ENCODE results near the gene ANKRD29. TPM values are rescaled to one million over a fixed set of nuclear protein-coding genes. Genes with fewer than 3 reads are reported as not detected.

Gene ANKRD29
- total RNA-seq, 2 experiments from 2014 or later: not detected

DNA sequence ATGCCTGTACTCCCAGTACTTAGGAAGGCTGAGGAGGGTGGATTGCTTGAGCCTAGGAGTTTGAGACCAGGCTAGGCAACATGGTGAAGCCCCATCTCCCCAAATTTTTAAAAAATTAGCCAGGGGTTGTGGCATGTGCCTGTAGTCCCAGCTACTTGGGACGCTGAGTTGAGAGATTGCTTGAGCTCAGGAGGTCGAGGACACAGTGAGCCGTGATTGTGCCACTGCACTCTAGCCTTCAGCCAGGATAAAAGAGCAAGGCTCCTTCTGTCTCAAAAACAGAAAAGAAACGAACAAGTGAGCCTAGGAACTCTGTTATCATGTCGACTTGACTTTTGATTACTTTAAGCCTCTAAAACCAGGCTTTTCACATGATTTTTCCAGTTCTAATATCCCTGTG lies 90.1 kb downstream of the ANKRD29 start:
- TF ChIP-seq, protein P1, sequence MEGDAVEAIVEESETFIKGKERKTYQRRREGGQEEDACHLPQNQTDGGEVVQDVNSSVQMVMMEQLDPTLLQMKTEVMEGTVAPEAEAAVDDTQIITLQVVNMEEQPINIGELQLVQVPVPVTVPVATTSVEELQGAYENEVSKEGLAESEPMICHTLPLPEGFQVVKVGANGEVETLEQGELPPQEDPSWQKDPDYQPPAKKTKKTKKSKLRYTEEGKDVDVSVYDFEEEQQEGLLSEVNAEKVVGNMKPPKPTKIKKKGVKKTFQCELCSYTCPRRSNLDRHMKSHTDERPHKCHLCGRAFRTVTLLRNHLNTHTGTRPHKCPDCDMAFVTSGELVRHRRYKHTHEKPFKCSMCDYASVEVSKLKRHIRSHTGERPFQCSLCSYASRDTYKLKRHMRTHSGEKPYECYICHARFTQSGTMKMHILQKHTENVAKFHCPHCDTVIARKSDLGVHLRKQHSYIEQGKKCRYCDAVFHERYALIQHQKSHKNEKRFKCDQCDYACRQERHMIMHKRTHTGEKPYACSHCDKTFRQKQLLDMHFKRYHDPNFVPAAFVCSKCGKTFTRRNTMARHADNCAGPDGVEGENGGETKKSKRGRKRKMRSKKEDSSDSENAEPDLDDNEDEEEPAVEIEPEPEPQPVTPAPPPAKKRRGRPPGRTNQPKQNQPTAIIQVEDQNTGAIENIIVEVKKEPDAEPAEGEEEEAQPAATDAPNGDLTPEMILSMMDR (IDR thresholded peaks at IDR 0.05): no peak
- no peak overlapping the region for H3K27ac Mint-ChIP-seq
- ChIA-PET CTCF (interaction anchor here (1.1 kb wide), 1 partner anchor 11 kb away, joined by 3 read pairs; no protein-coding TSS in a partner anchor), POLR2A (interaction anchor here (0.7 kb wide), 2 partner anchors 13 to 37 kb away, joined by 3 read pairs; partner anchors contain the start of gene NPC1)
- no peaks in the 10 kb centered on the region for H3K9me3 Mint-ChIP-seq
- H3K27me3 Mint-ChIP-seq: no peaks in the 10 kb centered on the region
- ATAC-seq (no peak), DNase-seq (no peak)
- H3K4me1 Mint-ChIP-seq (ENCODE audit: low read depth): peaks cover 43% of the 10 kb centered on the region
- H3K4me3 Mint-ChIP-seq: no peak overlapping the region
- intact Hi-C loops (cut with micrococcal nuclease): no loop called here
- H3K36me3 Mint-ChIP-seq (ENCODE audit: low read depth): peaks cover 35% of the 10 kb centered on the region

DNA sequence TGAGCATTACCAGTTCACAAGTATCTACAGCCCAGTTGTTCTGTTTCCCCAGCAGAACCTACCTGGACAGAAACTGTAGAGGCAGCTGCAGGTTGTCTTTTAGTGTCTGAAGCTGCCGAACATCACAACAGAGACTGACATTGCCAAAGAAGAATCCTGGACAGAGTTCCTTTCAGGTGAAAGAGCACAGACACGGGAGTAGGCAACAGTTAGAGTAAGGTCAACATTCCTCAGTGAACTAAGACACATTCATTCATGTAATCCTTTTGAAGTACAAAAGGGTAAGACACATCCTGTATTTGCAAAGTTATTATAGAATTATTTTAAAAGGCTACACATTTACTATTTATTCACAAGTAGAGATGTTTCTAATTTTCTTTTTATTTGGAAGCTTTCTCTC lies 90.7 kb downstream of the ANKRD29 start:
- H3K4me3 Mint-ChIP-seq: no peak overlapping the region

GRCh38 chr18:23570912-23571504 lies 91.7 kb downstream of the ANKRD29 start:
- Mint-ChIP-seq H3K27me3 (no peaks in the 10 kb centered on the region), H3K9me3 (no peaks in the 10 kb centered on the region), H3K27ac (no peak overlapping the region), H3K36me3 (ENCODE audit: low read depth) (peaks cover 40% of the 10 kb centered on the region), H3K4me3 (no peak overlapping the region), H3K4me1 (ENCODE audit: low read depth) (peaks cover 39% of the 10 kb centered on the region)
- TF ChIP-seq, protein P1 (IDR thresholded peaks at IDR 0.05): no peak
- no peak for ATAC-seq
- intact Hi-C loops (cut with micrococcal nuclease): no loop called here
- POLR2A ChIA-PET: interaction anchor here (0.8 to 1.3 kb wide), 3 partner anchors 10 to 20 kb away, joined by 3 read pairs; no protein-coding TSS in a partner anchor
- CTCF ChIA-PET: interaction anchor here (1.0 kb wide), 1 partner anchor 49 kb away, joined by 3 read pairs; no protein-coding TSS in a partner anchor
- no peak for DNase-seq

More for the DNA sequence above, 90.7 kb downstream of the ANKRD29 start:
- Mint-ChIP-seq H3K9me3 (no peaks in the 10 kb centered on the region), H3K36me3 (ENCODE audit: low read depth) (peaks cover 40% of the 10 kb centered on the region), H3K27me3 (no peaks in the 10 kb centered on the region), H3K27ac (peak overlapping the region; percentile 42), H3K4me1 (ENCODE audit: low read depth) (peaks cover 43% of the 10 kb centered on the region)
- intact Hi-C loops (cut with micrococcal nuclease): no loop called here
- ChIA-PET POLR2A (interaction anchor here (0.7 to 1.3 kb wide), 3 partner anchors 9 to 36 kb away, joined by 3 read pairs; partner anchors contain the start of gene NPC1), CTCF (interaction anchor here (1.1 kb wide), 1 partner anchor 12 kb away, joined by 3 read pairs; no protein-coding TSS in a partner anchor)
- DNase-seq (no peak), ATAC-seq (no peak)
- TF ChIP-seq, protein P1 (IDR thresholded peaks at IDR 0.05): no peak

GRCh38 chr18:23569299-23570063 lies 93.2 kb downstream of the ANKRD29 start:
- peaks cover 31% of the 10 kb centered on the region for H3K4me1 Mint-ChIP-seq (ENCODE audit: low read depth)
- ChIA-PET POLR2A (no interaction called here), CTCF (interaction anchor here (0.7 to 0.9 kb wide), 3 partner anchors 13 to 71 kb away, joined by 3 read pairs; no protein-coding TSS in a partner anchor)
- no peaks in the 10 kb centered on the region for H3K9me3 Mint-ChIP-seq
- H3K27me3 Mint-ChIP-seq: no peaks in the 10 kb centered on the region
- H3K4me3 Mint-ChIP-seq: no peak overlapping the region
- no peak for DNase-seq
- H3K27ac Mint-ChIP-seq: no peak overlapping the region
- ATAC-seq: no peak
- peaks cover 44% of the 10 kb centered on the region for H3K36me3 Mint-ChIP-seq (ENCODE audit: low read depth)
- TF ChIP-seq, protein P1 (IDR thresholded peaks at IDR 0.05): no peak
- intact Hi-C loops (cut with micrococcal nuclease): no loop called here
